ENCODE measurements around the gene ARHGAP15.

ARHGAP15 gene

GRCh38 chr2:143251681-143252080 lies 122.5 kb downstream of the ARHGAP15 start:
- Histone ChIP-seq H3K4me3 (ENCODE audit: low read depth, low read length) (no peak overlapping the region), H3K36me3 (ENCODE audit: control insufficient read depth, insufficient read depth, low read length) (no peaks in the 10 kb centered on the region)

GRCh38 chr2:143252138-143252907 lies 123.1 kb downstream of the ARHGAP15 start:
- Histone ChIP-seq H3K27me3 (ENCODE audit: control insufficient read depth, insufficient read depth, low read length) (no peaks in the 10 kb centered on the region), H3K4me1 (ENCODE audit: control insufficient read depth, insufficient read depth, low read length) (0 out of 2 replicates have a peak, but pooled peaks cover 6% of the 10 kb centered on the region), H3K27ac (ENCODE audit: low read depth, low read length) (no peak overlapping the region), H3K9me3 (ENCODE audit: control insufficient read depth, insufficient read depth, low read length) (no peaks in the 10 kb centered on the region), H3K9ac (ENCODE audit: low read depth, low read length) (no peak overlapping the region), H3K4me3 (ENCODE audit: low read depth, low read length) (no peak overlapping the region), H3K36me3 (ENCODE audit: control insufficient read depth, insufficient read depth, low read length) (no peaks in the 10 kb centered on the region)

More at GRCh38 chr2:143251681-143252080, 122.5 kb downstream of the ARHGAP15 start:
- no peak overlapping the region for H3K27ac ChIP-seq (ENCODE audit: low read depth, low read length)
- H3K27me3 ChIP-seq (ENCODE audit: control insufficient read depth, insufficient read depth, low read length), result no peaks in the 10 kb centered on the region
- H3K9ac ChIP-seq (ENCODE audit: low read depth, low read length), result no peak overlapping the region
- H3K9me3 ChIP-seq (ENCODE audit: control insufficient read depth, insufficient read depth, low read length), result no peaks in the 10 kb centered on the region
- 0 out of 2 replicates have a peak, but pooled peaks cover 6% of the 10 kb centered on the region for H3K4me1 ChIP-seq (ENCODE audit: control insufficient read depth, insufficient read depth, low read length)

GRCh38 chr2:143254110-143254509 lies 124.9 kb downstream of the ARHGAP15 start:
- Histone ChIP-seq H3K9me3 (ENCODE audit: control insufficient read depth, insufficient read depth, low read length) (no peaks in the 10 kb centered on the region), H3K27ac (ENCODE audit: low read depth, low read length) (no peak overlapping the region), H3K36me3 (ENCODE audit: control insufficient read depth, insufficient read depth, low read length) (no peaks in the 10 kb centered on the region), H3K4me3 (ENCODE audit: low read depth, low read length) (no peak overlapping the region), H3K27me3 (ENCODE audit: control insufficient read depth, insufficient read depth, low read length) (no peaks in the 10 kb centered on the region), H3K9ac (ENCODE audit: low read depth, low read length) (no peak overlapping the region), H3K4me1 (ENCODE audit: control insufficient read depth, insufficient read depth, low read length) (peaks cover 18% of the 10 kb centered on the region)

- no peak overlapping the region for H3K4me3 ChIP-seq (ENCODE audit: low read depth, low read length)
- H3K27me3 ChIP-seq (ENCODE audit: control insufficient read depth, insufficient read depth, low read length), result no peaks in the 10 kb centered on the region
- no peak overlapping the region for H3K9ac ChIP-seq (ENCODE audit: low read depth, low read length)
- peaks cover 20% of the 10 kb centered on the region for H3K4me1 ChIP-seq (ENCODE audit: control insufficient read depth, insufficient read depth, low read length)
- no peak overlapping the region for H3K27ac ChIP-seq (ENCODE audit: low read depth, low read length)
- no peaks in the 10 kb centered on the region for H3K36me3 ChIP-seq (ENCODE audit: control insufficient read depth, insufficient read depth, low read length)
- H3K9me3 ChIP-seq (ENCODE audit: control insufficient read depth, insufficient read depth, low read length), result no peaks in the 10 kb centered on the region
Observed at GRCh38 chr2:143255086-143255485, 125.9 kb downstream of the ARHGAP15 start.

- Histone ChIP-seq H3K36me3 (ENCODE audit: control insufficient read depth, insufficient read depth, low read length) (no peaks in the 10 kb centered on the region), H3K9ac (ENCODE audit: low read depth, low read length) (no peak overlapping the region), H3K9me3 (ENCODE audit: control insufficient read depth, insufficient read depth, low read length) (no peaks in the 10 kb centered on the region), H3K4me1 (ENCODE audit: control insufficient read depth, insufficient read depth, low read length) (peaks cover 20% of the 10 kb centered on the region), H3K27ac (ENCODE audit: low read depth, low read length) (no peak overlapping the region), H3K27me3 (ENCODE audit: control insufficient read depth, insufficient read depth, low read length) (no peaks in the 10 kb centered on the region), H3K4me3 (ENCODE audit: low read depth, low read length) (no peak overlapping the region)
Observed at GRCh38 chr2:143255899-143256298, 126.7 kb downstream of the ARHGAP15 start.

- Histone ChIP-seq H3K9ac (ENCODE audit: low read depth, low read length) (no peak overlapping the region), H3K9me3 (ENCODE audit: control insufficient read depth, insufficient read depth, low read length) (no peaks in the 10 kb centered on the region), H3K36me3 (ENCODE audit: control insufficient read depth, insufficient read depth, low read length) (no peaks in the 10 kb centered on the region), H3K4me3 (ENCODE audit: low read depth, low read length) (no peak overlapping the region), H3K4me1 (ENCODE audit: control insufficient read depth, insufficient read depth, low read length) (peaks cover 20% of the 10 kb centered on the region), H3K27ac (ENCODE audit: low read depth, low read length) (peak overlapping the region; percentile 66), H3K27me3 (ENCODE audit: control insufficient read depth, insufficient read depth, low read length) (no peaks in the 10 kb centered on the region)
Observed at GRCh38 chr2:143258126-143258892, 129.1 kb downstream of the ARHGAP15 start.

- Histone ChIP-seq H3K27me3 (ENCODE audit: control insufficient read depth, insufficient read depth, low read length) (no peaks in the 10 kb centered on the region), H3K4me1 (ENCODE audit: control insufficient read depth, insufficient read depth, low read length) (peaks cover 20% of the 10 kb centered on the region), H3K9ac (ENCODE audit: low read depth, low read length) (no peak overlapping the region), H3K9me3 (ENCODE audit: control insufficient read depth, insufficient read depth, low read length) (no peaks in the 10 kb centered on the region), H3K36me3 (ENCODE audit: control insufficient read depth, insufficient read depth, low read length) (no peaks in the 10 kb centered on the region), H3K4me3 (ENCODE audit: low read depth, low read length) (no peak overlapping the region), H3K27ac (ENCODE audit: low read depth, low read length) (no peak overlapping the region)
Observed at GRCh38 chr2:143259368-143259958, 130.2 kb downstream of the ARHGAP15 start.

- H3K27ac ChIP-seq (ENCODE audit: low read depth, low read length), result no peak overlapping the region
- H3K4me3 ChIP-seq (ENCODE audit: low read depth, low read length), result no peak overlapping the region
- no peak overlapping the region for H3K9ac ChIP-seq (ENCODE audit: low read depth, low read length)
- no peaks in the 10 kb centered on the region for H3K9me3 ChIP-seq (ENCODE audit: control insufficient read depth, insufficient read depth, low read length)
- H3K4me1 ChIP-seq (ENCODE audit: control insufficient read depth, insufficient read depth, low read length), result peaks cover 14% of the 10 kb centered on the region
- no peaks in the 10 kb centered on the region for H3K27me3 ChIP-seq (ENCODE audit: control insufficient read depth, insufficient read depth, low read length)
- H3K36me3 ChIP-seq (ENCODE audit: control insufficient read depth, insufficient read depth, low read length), result no peaks in the 10 kb centered on the region
Observed at GRCh38 chr2:143261986-143262385, 132.8 kb downstream of the ARHGAP15 start.

- Histone ChIP-seq H3K27ac (ENCODE audit: low read depth, low read length) (no peak overlapping the region), H3K36me3 (ENCODE audit: control insufficient read depth, insufficient read depth, low read length) (no peaks in the 10 kb centered on the region), H3K27me3 (ENCODE audit: control insufficient read depth, insufficient read depth, low read length) (no peaks in the 10 kb centered on the region), H3K9ac (ENCODE audit: low read depth, low read length) (no peak overlapping the region), H3K4me3 (ENCODE audit: low read depth, low read length) (no peak overlapping the region), H3K9me3 (ENCODE audit: control insufficient read depth, insufficient read depth, low read length) (no peaks in the 10 kb centered on the region), H3K4me1 (ENCODE audit: control insufficient read depth, insufficient read depth, low read length) (peaks cover 14% of the 10 kb centered on the region)
Observed at GRCh38 chr2:143262389-143262788, 133.2 kb downstream of the ARHGAP15 start.

GRCh38 chr2:143263066-143263625 lies 133.9 kb downstream of the ARHGAP15 start:
- Histone ChIP-seq H3K4me3 (ENCODE audit: low read depth, low read length) (no peak overlapping the region), H3K9me3 (ENCODE audit: control insufficient read depth, insufficient read depth, low read length) (no peaks in the 10 kb centered on the region), H3K27me3 (ENCODE audit: control insufficient read depth, insufficient read depth, low read length) (no peaks in the 10 kb centered on the region), H3K4me1 (ENCODE audit: control insufficient read depth, insufficient read depth, low read length) (peaks cover 12% of the 10 kb centered on the region), H3K27ac (ENCODE audit: low read depth, low read length) (no peak overlapping the region), H3K9ac (ENCODE audit: low read depth, low read length) (no peak overlapping the region), H3K36me3 (ENCODE audit: control insufficient read depth, insufficient read depth, low read length) (no peaks in the 10 kb centered on the region)
